Loucy (cell line): ENCODE measurements around the gene ZNF207.
"Not testable (repeated sequence)": the region's sequence is repeated elsewhere in the genome, so short reads cannot be mapped to it uniquely, and the experiment has no call there.

Source experiments
- H2AFZ ChIP-seq: fragments of 200-600 bp; sonication (generic); 2 replicates; pipeline ENCODE4 v1.6.0; 2016; ENCODE audit warnings: antibody characterized with exemption, mild to moderate bottlenecking, low read length, moderate library complexity
- H3F3A ChIP-seq: fragments of 200-600 bp; 2 replicates; pipeline ENCODE4 v1.6.0; 2016; ENCODE audit warnings: antibody characterized with exemption, low read depth, mild to moderate bottlenecking
- H3K27me3 ChIP-seq: fragments of 200-600 bp; sonication (generic); 2 replicates; pipeline ENCODE4 v1.6.1; 2014; ENCODE audit warnings: low read length, mild to moderate bottlenecking; ENCODE audit not compliant: insufficient read depth, poor library complexity, severe bottlenecking
- H3K36me3 ChIP-seq: fragments of 200-600 bp; sonication (generic); 2 replicates; pipeline ENCODE4 v1.6.1; 2016; ENCODE audit warnings: low read length; ENCODE audit not compliant: insufficient read depth
- H3K4me1 ChIP-seq: fragments of 200-600 bp; sonication (generic); 2 replicates; pipeline ENCODE4 v1.5.1; 2014; ENCODE audit warnings: low read length, mild to moderate bottlenecking; ENCODE audit not compliant: insufficient read depth, poor library complexity, severe bottlenecking
- H3K4me2 ChIP-seq: fragments of 200-600 bp; sonication (generic); 2 replicates; pipeline ENCODE4 v1.6.0; 2014; ENCODE audit warnings: antibody characterized with exemption, low read length, low read depth, mild to moderate bottlenecking; ENCODE audit not compliant: poor library complexity, severe bottlenecking
- H3K4me3 ChIP-seq: fragments of 200-600 bp; sonication (generic); 2 replicates; pipeline ENCODE4 v1.5.1; 2014; ENCODE audit warnings: low read length, mild to moderate bottlenecking, mixed read lengths; ENCODE audit not compliant: poor library complexity, severe bottlenecking
- H3K79me2 ChIP-seq: fragments of 200-600 bp; sonication (generic); 2 replicates; pipeline ENCODE4 v1.6.1; 2014; ENCODE audit warnings: low read length; ENCODE audit not compliant: insufficient read depth
- H3K9ac ChIP-seq: fragments of 200-600 bp; sonication (generic); 2 replicates; pipeline ENCODE4 v1.6.0; 2014; ENCODE audit warnings: mild to moderate bottlenecking, low read depth, low read length, moderate library complexity; ENCODE audit not compliant: poor library complexity, severe bottlenecking
- H3K9me2 ChIP-seq: fragments of 200-600 bp; sonication (generic); replicated peaks from 2 replicates; pipeline ENCODE4 v1.6.1; 2016; ENCODE audit warnings: low read depth, low read length, mixed read lengths
- H3K9me3 ChIP-seq: fragments of 200-600 bp; sonication (generic); 2 replicates; pipeline ENCODE4 v1.6.1; 2014; ENCODE audit warnings: mild to moderate bottlenecking, antibody characterized with exemption, low read length, low read depth; ENCODE audit not compliant: insufficient read depth
- H4K20me1 ChIP-seq: fragments of 200-600 bp; sonication (generic); 2 replicates; pipeline ENCODE4 v1.6.0; 2014; ENCODE audit warnings: antibody characterized with exemption, low read length, mild to moderate bottlenecking; ENCODE audit not compliant: insufficient read depth, poor library complexity, severe bottlenecking
- CTCF ChIP-seq: fragments of 200-600 bp; sonication (generic); conservative IDR thresholded peaks from 2 replicates; pipeline ENCODE4 v1.5.1; 2014; ENCODE audit warnings: mild to moderate bottlenecking, antibody characterized with exemption, low read length
- EZH2phosphoT487 ChIP-seq: fragments of 200-600 bp; IDR thresholded peaks from 2 replicates; pipeline ENCODE4 v1.6.1; 2018; ENCODE audit warnings: antibody characterized with exemption, mild to moderate bottlenecking, moderate library complexity, borderline replicate concordance

Gene ZNF207

GRCh38 chr17:32398946-32399345 lies 49.0 kb downstream of the ZNF207 start:
- Histone ChIP-seq H3K79me2 (no peaks in the 10 kb centered on the region), H2AFZ (no peak overlapping the region), H4K20me1 (no peaks in the 10 kb centered on the region), H3K4me2 (no peak overlapping the region), H3K9me2 (no peaks in the 10 kb centered on the region), H3K9me3 (no peaks in the 10 kb centered on the region), H3K36me3 (no peaks in the 10 kb centered on the region), H3F3A (no peaks in the 10 kb centered on the region), H3K4me1 (no peaks in the 10 kb centered on the region), H3K27me3 (no peaks in the 10 kb centered on the region), H3K9ac (no peak overlapping the region), H3K4me3 (no peak overlapping the region)
- TF ChIP-seq CTCF (no peak), EZH2phosphoT487 (no peak)

GRCh38 chr17:32410085-32410484 lies 60.1 kb downstream of the ZNF207 start:
- not testable (repeated sequence) for H3K36me3 ChIP-seq, H3K4me1 ChIP-seq, H3K27me3 ChIP-seq, H4K20me1 ChIP-seq, H3K4me3 ChIP-seq, H3K4me2 ChIP-seq, H3K9me2 ChIP-seq, H3K79me2 ChIP-seq, H3F3A ChIP-seq, H2AFZ ChIP-seq, H3K9ac ChIP-seq, H3K9me3 ChIP-seq

- Histone ChIP-seq H3K9me3 (peaks cover 13% of the 10 kb centered on the region; the same call in 1 of the 2 replicates), H3K4me1 (no peaks in the 10 kb centered on the region), H4K20me1 (no peaks in the 10 kb centered on the region), H2AFZ (no peak overlapping the region), H3F3A (no peaks in the 10 kb centered on the region), H3K9ac (no peak overlapping the region), H3K4me2 (no peak overlapping the region), H3K36me3 (no peaks in the 10 kb centered on the region), H3K27me3 (no peaks in the 10 kb centered on the region), H3K4me3 (no peak overlapping the region), H3K9me2 (no peaks in the 10 kb centered on the region), H3K79me2 (no peaks in the 10 kb centered on the region)
- no peak for TF ChIP-seq CTCF
- no peak for TF ChIP-seq EZH2phosphoT487
These were observed 76.9 kb downstream of the ZNF207 start for GRCh38 chr17:32426894-32427293.

GRCh38 chr17:32429598-32429997 lies 79.6 kb downstream of the ZNF207 start:
- Histone ChIP-seq H3K4me1 (no peaks in the 10 kb centered on the region), H3K9me2 (no peaks in the 10 kb centered on the region), H3K9me3 (peaks cover 13% of the 10 kb centered on the region; the same call in 1 of the 2 replicates), H3K27me3 (no peaks in the 10 kb centered on the region), H3K4me2 (no peak overlapping the region), H4K20me1 (no peaks in the 10 kb centered on the region), H3K9ac (no peak overlapping the region), H3K79me2 (no peaks in the 10 kb centered on the region), H2AFZ (no peak overlapping the region), H3F3A (no peaks in the 10 kb centered on the region), H3K36me3 (no peaks in the 10 kb centered on the region), H3K4me3 (no peak overlapping the region)
- TF ChIP-seq EZH2phosphoT487 = no peak
- TF ChIP-seq CTCF = no peak
